Ecto neural progenitor cell (in vitro differentiated cells): ENCODE measurements around the gene HDAC4.

Source experiments
- DNase-seq: peaks from one replicate; pipeline ENCODE4 v3.0.0-alpha.2; 2018; ENCODE audit warnings: low spot score

The HDAC4 gene

DNA sequence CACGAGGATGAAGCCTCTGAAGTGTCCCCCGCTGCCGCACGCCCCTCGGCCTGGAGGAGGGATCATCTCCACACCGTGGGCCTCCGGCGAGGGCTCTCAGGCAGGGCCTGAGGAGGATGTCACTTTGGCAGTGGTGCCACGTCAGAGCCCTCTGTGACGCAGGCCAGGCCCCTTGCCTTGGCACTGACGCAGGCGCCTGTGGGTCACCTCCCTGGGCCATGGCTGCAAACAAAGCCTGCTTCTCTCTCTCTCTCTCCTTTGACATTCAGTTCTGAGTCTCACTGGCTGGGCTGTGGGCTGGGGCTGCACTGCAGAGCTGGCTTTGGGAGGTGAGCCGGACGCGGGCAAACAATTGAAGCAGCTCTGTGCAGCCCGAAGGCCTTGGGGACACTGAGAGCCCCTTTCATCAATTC is 279.2 kb downstream of the HDAC4 start:
- DNase-seq = no peak

DNA sequence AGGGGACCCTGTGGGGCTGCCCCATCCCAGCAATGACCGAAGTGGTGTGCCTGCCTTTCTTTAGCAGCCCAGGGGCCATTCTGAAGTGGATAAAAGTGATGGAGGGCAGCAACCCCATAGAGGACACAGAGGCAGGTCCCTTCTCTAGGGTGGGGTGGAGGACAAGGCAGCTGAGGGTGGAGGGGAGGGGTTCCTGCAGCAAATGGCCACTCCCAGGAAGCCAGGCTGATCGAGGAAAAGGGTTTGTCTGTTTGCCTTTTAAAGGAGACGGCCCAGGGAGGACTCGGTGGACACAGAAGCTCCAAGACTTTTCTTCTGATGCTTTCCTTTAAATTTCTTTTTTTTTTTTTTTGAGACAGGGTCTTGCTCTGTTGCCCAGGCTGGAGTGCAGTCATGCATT is 280.2 kb downstream of the HDAC4 start:
- DNase-seq = no peak

DNA sequence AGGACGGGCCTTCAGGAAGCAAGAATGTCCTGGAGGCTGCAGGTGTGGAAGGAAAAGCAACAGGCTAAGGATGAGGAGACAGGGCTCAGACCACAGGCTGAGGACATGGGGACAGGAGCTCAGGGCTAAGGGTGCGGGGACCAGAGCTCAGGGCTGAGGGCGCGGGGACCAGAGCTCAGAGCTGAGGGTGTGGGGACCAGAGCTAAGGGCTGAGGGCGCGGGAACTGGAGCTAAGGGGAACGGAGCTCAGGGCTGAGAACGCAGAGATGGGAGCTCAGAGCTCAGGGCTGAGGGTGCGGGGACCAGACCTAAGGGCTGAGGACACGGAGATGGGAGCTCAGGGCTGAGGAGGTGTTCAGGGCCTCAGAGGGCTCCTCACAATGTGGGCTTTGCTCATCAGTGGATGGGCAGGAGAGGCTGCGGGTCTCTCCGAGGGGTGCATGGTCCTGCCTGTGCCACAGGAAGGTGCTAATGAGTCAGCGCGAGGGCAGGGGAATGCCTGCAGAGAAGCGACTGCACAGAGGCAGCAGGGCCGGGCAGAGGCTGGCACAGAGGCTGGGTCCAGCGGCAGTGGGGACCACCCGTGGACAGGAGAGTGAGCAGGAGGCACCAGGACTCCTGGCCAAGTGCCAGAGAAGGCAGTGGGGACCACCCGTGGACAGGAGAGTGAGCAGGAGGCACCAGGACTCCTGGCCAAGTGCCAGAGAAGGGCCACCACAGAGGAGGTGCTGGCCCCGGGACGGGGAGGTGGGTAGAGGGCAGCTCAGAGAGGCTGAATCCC is 281.3 kb downstream of the HDAC4 start:
- DNase-seq = no peak

DNA sequence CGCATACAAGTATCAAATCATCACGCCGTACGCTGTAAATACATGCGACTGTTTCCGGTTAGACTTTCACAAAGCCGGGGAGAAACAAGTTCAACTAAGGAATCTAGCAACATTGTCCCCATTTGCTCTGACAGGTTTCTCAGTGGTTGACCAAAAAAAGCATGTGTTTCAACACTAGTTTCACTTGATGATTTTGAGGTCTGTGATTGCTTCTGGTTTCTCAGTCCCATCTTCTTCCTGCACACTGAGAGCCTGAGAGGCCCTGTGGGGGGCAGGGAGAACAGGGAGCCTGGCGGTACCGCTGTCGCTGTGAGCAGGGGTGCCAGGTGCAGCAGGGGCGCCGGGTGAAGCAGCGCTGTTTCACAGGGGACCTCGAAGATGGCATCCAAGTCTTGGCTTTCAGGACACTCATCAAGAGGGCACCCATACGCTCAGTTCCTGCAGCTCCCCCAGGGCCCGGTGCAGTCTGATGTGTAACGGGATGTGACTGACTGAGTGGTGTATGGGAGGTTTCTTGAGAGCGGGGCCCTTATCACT is 282.1 kb downstream of the HDAC4 start:
- DNase-seq = no peak

DNA sequence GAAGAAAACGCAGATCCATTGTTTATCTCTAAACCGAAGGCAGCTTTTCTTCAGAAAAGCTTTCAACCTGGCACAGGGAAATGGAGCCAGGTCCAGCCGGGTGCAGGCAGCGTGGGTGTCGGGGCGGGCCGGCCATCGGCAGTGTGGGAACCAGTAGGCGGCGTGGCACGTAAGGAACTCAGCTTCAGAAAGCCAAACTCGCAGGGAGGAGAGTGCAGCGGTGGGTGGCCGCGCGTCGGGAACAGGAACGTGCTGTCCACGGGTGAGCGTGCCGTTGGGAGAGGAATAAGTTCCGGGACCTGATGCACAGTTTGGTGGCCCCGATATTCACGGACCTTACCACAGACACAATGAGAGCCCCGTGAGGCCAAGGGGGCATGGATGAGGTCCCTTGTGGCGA is 282.6 kb downstream of the HDAC4 start:
- no peak for DNase-seq

DNA sequence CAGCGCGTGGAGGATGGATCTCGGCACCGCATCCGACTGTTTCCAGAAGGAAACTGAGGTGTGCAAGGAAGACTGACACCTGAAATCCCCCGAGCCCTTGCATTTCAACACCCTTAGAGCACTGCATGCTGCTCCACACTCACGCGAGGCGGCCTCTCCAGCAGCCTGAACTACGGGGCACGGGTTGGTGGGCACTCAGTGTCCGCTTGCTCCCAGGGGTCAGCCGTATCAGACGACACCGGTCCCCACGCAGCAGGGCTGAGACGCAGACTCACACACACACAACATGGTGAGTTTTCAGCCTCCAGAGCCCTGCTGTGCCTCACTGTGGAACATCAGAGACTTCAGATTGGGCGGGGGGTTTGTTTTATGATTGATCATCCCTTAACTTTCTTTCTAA is 283.0 kb downstream of the HDAC4 start:
- no peak for DNase-seq

DNA sequence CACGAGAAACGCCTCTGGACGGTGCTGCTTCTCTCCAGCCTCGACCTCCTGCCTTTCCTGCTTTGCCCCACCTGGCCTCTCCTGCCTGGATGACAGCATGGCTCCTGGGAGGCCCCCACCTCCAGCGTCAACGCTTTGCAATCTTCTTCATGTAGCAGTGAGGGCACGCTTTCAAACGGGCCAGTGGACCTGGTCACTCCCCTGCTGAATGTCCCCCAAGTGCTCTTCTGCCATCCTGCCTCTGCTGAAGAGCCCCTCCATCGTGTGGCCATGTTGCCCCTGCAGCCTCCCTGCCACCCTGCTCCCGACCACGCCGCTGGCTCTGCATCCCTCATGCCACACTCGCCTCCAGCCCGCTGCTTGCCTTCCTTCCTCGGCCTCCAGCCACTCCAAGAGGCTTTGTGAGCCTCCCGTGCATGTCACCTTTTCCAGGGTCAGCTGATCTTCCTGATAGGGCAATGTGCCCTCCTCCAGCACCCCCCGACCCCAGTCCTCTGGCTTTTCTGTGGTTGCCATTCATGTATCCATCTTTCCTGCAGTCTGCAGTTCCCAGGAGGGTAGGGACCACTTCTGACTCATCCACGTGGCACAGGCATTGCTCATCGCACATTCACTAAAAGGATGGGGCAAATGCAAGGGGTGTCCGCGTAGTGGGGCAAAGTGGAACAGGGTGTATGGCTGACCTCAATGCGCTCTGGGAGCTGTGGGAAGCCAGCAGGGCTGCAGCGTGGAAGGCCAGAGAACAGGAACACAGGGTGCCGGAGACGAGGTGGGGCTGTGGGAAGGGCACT is 284.2 kb downstream of the HDAC4 start:
- no peak for DNase-seq

DNA sequence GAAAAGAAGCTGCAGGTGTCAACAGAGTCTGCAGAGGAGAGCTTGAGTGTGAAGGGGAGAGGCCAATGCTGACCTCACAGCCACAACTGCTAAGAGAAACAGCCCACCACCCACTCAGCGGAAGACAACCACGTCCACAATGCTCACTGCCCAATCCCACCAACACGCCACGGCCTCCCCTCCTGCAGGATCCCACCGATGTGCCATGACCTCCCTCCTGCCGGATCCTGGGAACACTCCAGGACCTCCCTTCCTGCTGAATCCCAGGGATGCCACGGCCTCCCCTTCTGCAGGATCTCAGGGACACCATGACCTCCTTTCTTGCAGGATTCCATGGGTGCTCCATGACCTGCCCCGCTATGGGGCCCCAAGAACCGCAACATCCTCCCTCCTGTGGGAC is 285.2 kb downstream of the HDAC4 start:
- DNase-seq = no peak

DNA sequence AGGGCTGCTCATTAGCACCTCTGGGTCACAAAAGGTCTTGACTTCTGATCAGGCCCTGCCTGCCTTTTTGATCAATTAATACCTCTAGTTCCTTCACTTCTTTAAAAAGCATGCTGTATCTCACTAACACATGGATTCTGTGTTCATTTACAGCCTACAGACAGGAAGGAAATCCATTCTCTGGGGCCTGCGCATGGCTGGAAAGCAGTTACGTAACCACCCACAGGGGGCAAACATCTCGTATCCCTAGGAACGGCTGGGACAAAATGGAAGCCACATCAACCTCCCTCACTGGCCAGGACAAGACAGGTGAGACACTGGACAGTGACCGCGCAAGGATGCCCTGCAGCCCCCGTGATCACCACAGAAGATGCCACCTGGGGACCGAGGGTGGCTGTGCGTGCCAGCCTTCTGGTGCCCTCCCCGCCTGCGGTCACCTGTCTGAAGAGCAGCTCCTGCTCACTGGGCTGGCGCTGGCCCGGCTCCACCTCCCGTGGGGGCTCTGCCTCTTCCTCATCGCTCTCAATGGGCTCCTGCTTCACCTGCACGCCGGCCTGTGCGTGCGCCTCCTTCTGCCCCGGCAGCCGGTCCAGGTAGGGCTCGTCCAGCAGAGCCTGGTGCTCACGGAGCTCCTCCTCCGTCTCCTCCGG is 286.1 kb downstream of the HDAC4 start:
- no peak for DNase-seq

DNA sequence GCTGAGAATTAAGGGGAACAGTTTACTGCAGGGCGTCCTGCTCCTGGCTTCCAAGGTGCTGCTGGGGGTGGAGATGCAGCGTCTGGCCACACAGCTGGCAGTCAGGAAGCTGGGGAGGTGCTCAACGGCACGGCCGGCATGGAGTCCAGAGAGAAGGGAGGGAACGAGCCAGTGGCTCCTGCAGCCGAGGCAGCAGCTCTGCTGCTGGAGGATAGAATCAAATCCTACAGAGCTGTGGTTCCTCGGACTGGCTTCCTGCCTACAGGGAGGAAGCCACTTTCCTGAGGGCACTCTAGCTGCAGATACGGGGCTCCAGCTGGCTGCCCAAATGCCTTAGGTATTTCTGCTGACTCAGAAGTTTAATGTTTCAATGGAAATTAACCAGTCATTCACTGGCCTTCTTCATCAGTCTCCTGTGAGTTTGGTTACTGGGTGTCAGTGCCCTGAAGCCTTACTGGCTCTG is 286.7 kb downstream of the HDAC4 start:
- DNase-seq = no peak

DNA sequence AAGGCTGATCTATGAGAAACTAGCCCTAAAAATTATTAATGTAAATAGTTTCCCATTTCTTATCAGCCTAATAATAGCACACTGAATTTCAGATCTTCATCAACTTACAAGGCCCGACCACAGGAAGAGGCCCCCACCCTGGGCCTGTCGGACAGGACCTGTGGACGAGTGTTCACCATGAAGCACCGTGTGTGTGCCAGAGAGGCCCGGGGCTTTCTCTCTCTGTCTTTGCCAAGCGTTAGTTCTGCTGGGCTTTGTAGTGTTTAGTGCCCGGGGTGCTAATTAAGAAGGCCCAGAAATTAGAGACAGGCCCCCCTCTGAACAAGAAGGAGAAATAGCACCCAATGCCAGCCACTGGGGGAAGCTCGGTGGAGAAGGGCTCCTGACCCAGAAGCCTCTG is 287.2 kb downstream of the HDAC4 start:
- DNase-seq = no peak

DNA sequence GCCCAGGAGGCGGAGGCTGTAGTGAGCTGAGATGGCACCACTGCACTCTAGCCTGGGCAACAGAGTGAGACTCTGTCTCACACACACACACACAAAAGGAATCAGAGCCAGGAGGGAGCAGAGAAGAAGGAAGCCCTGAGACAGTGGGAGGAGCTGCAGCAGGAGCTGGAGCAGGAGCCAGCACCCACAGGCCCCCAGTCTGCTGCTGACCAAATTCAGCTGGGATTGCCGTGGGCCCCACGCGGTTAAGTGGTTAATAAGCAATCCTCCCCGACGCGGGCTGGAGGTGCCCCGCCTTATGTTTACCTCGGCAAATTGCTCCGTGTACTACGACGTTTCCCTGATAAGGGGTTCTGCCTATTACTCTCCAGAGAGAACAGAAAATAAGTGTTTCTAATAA is 287.6 kb downstream of the HDAC4 start:
- no peak for DNase-seq

DNA sequence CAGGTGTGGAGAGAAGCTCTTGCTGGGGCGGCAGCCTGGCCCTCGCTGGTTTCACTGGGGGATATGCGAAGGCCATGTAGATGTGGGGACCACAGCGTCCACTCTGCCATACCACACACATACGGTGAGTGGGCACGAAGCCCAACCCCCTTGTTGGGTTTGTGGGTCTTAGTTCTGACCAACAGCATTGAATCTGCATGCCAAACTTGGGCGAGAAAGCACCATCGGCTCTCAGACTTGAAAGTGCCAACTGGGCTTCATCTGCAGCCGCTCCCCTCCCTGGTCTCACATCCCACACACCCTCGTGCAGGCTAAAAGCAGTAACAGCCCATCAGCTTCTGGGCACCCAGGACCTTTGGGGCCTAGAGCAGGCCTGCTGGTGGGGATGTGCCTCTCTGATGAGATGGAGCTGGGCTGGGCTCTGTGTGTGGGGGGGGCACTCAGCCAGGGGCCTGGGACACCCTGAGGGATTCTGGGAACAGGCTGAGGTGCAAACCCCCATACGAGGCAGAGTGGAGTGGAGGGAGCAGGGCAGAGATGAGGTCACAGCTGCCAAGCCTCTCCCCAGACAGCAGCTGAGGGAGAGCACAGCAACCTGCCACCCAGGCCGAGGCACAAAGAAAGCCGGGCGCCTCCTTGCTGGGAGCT is 288.6 kb downstream of the HDAC4 start:
- DNase-seq = no peak

DNA sequence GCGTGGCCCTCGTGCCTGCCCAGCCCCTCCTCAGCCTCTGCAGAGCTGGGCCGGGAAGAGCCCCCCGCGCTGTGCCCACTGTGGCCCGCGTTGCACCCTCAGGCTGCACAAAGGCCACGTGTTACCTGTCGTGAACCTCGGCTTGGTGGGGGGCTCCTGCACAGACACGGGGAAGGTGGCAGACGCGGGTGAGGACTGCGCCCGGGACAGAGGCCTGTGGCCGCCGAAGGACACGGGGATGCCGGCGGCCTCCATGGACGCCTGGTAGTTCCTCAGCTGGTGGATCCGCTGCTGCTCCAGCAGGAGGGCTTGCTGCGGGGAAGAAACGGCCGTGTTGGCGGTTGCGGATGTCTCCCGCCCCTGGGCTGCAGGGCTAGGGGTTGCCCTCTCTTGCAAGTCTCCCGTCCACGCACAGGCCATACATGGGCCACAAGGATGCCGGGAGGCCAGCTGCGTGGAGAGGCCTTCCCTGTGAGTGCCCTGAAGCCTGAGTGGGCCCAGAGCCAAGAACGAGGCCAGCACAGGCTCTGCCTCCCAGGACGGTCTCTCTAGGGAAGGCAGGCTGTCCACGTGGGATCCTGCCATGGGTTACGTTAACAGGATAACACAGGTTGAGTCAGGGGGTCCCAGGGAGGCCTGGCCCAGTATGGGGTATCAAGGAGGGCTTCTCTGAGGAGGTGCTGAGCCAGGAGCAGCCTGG is 289.3 kb downstream of the HDAC4 start:
- DNase-seq = no peak

DNA sequence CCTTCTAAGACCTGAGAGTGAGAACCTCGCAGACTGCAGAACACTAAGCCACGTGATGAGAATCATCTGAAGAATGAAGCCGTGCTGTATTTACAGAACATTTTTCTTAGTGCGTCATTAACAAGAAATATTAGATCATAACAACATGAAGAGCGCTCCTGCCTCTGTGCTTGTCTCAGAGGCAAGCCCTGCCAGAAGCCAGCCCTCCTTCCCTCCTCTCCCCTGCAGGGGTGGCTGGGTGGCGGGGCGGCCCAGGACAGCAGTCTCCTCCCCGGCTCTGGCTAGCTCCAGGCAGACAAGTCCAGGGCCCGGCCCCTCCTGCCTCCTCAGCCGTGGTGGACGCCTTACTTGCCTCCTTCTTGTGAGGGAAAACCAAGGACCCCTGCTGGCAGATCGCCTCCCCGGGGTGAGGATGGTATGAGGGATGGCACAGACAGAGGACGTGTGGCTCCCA is 290.2 kb downstream of the HDAC4 start:
- no peak for DNase-seq

DNA sequence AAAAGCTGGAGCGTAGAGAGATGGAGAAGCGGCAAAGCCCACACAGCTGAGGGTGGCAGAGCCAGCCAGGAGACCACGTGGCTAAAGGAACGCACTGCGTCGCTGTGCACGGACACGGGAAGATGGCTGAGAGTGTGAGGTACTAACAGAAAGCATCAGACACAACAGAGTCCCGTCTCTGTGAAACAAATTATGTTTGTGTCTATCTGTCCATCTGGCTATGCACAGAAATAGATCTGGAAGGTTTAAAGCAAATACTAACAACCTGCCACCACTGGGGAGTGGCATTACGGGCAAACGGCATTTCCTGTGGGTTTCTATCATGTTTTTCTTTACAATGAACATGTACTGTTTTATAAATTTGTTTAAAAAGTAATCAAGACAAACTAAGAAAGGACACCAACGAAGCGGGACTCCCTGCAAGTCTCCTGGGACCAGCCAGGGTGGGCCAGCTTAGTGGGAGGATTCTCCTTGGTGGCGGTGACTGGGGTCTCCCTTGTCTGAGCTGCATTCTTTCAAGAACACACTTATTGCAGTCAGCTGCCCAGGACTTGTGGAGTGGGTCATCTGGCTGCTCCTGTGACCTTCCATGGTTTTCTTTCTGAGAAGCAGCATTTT is 290.8 kb downstream of the HDAC4 start:
- no peak for DNase-seq

DNA sequence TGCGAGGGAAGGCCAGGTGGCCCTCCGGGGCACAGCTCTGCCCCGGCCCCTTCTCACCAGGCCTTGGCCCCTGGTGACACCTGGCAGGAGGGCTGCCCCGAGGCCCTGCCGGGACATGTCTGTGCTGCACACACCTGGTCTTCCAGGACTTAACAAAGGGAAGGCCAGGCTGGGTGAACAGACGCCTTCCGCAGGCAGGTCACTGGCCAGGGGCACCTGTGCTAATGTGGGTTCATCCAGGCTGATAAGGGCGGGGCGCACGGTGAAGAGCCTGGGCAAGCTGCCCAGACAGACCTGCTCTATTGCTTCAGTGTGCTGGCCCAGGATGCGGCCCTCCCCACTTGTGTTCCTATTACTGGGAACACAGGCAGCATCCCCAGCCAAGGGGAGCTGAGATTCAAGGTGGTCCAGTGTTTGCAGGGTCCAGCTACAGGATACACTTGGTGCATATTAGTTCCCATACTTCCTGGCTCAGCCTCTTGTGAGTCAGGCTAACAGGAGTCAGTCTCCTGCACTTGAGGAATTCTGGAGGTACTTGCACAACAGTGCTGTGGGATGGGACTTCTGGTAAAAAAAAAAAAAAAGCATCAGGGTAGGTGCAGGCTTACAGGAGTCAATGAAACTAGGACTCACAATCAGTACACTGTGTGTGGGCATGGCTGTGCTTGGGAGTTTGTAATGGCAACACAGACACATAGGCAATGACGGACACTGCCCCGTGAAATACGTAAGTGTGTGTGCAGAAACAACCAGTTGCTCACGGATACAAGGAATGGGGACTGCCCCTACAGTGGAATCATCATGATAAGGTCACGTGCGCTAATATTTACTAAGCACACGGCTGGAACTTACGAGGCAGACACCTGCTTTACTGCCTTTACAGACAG is 291.5 kb downstream of the HDAC4 start:
- no peak for DNase-seq

DNA sequence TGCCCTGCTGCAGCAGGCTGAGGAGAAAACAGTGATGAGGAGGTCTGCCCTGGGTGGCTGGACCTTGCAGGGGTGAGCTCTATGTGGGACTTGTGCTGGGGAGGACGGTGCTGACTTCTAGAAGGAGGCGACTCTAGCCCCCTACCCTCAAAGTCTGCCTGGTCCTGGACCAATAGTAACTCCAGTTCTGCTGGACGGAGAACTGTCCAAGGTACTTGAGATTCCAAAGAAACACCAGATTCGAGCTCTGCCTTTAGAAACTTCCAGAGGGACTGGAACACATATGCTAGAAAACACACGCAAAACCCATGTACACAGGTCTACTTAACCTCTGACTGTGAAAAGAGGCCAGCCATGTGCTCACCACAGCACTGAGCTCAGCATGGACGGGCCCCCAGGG is 292.4 kb downstream of the HDAC4 start:
- DNase-seq = no peak

DNA sequence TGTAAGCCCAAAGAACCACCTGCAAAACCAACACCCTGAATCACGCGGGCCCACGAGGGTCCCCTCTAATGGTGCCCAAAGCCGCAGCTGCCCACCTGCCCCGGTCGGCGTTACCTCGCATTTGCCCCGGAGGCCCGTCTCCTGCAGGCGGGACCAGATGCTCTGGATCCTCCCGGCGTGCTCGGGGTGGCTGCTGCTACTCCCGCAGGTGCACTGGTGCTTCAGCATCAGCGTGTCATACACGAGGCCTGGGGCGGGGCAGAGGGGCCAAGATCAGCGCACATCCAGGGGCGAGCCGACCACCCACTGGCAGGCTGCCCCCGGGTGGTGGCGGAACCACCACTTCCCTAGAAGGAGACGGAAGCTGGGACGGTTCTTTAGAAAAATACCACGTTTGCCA is 292.9 kb downstream of the HDAC4 start:
- no peak for DNase-seq

DNA sequence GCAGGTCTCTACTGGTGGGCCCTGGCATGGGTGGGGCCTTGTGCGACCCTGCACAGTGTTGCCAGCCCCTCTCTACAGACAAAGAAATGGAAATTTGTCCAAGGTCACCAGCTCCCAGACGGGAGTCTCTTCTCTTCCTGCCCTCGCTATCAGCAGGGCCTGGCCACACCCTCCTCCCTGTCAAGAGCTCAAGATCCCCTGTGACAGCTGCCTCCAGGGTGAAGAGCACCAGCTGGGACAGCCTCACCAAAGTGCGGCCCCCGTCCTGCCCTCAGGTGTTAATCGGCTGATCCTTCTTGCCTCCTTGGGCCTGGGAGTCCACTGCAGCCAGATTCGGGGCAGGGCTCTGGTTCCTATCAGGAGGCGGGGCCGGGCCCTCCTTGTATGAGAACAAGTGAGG is 293.9 kb downstream of the HDAC4 start:
- no peak for DNase-seq
